ENCODE results near the gene KCND3.

Gene KCND3

GRCh38 chr1:111729271-111729921 is 260.1 kb downstream of the KCND3 start:
- ATAC-seq, result no peak
- TF ChIP-seq TSHZ2 (CRISPR knock-in tag; IDR thresholded peaks at IDR 0.05) (no peak), ARNTL (CRISPR knock-in tag; IDR thresholded peaks at IDR 0.05; ENCODE audit: borderline replicate concordance, low read depth) (no peak)

GRCh38 chr1:111727056-111727455 is 262.4 kb downstream of the KCND3 start:
- no peak for ATAC-seq
- TF ChIP-seq PATZ1 (CRISPR knock-in tag; IDR thresholded peaks at IDR 0.05; ENCODE audit: borderline replicate concordance), result no peak
- TF ChIP-seq SNAI2 (CRISPR knock-in tag; IDR thresholded peaks at IDR 0.05), result no peak

GRCh38 chr1:111725192-111725591 is 264.3 kb downstream of the KCND3 start:
- ATAC-seq, result no peak
- TF ChIP-seq ARNTL (CRISPR knock-in tag; IDR thresholded peaks at IDR 0.05; ENCODE audit: borderline replicate concordance, low read depth), result no peak
- no peak for TF ChIP-seq CREB5 (CRISPR knock-in tag; IDR thresholded peaks at IDR 0.05; ENCODE audit: low read depth)
- TF ChIP-seq ZFP30 (CRISPR knock-in tag; IDR thresholded peaks at IDR 0.05), result no peak
- no peak for TF ChIP-seq PATZ1 (CRISPR knock-in tag; IDR thresholded peaks at IDR 0.05; ENCODE audit: borderline replicate concordance)
- no peak for TF ChIP-seq TOX (CRISPR knock-in tag; IDR thresholded peaks at IDR 0.05; ENCODE audit: borderline replicate concordance)
- no peak for TF ChIP-seq TCF4 (CRISPR knock-in tag; IDR thresholded peaks at IDR 0.05; ENCODE audit: borderline replicate concordance)
- TF ChIP-seq GLIS3 (CRISPR knock-in tag; IDR thresholded peaks at IDR 0.05), result no peak
- TF ChIP-seq OSR1 (CRISPR knock-in tag; IDR thresholded peaks at IDR 0.05), result no peak
- TF ChIP-seq RARB (CRISPR knock-in tag; IDR thresholded peaks at IDR 0.05), result no peak
- no peak for TF ChIP-seq ISL1 (CRISPR knock-in tag; IDR thresholded peaks at IDR 0.05)
- TF ChIP-seq BACH2 (CRISPR knock-in tag; IDR thresholded peaks at IDR 0.05; ENCODE audit: borderline replicate concordance), result no peak
- TF ChIP-seq CSRNP3 (CRISPR knock-in tag; IDR thresholded peaks at IDR 0.05), result no peak
- TF ChIP-seq SNAI2 (CRISPR knock-in tag; IDR thresholded peaks at IDR 0.05), result no peak
- no peak for TF ChIP-seq ZFP3 (CRISPR knock-in tag; IDR thresholded peaks at IDR 0.05)
- no peak for TF ChIP-seq TSHZ2 (CRISPR knock-in tag; IDR thresholded peaks at IDR 0.05)

Data from SK-N-SH treated with all-trans-retinoic acid at 6 μM for 48 hours (cell line).